Measurements from ENCODE around the gene C15orf40.
"Not testable (repeated sequence)": the region's sequence is repeated elsewhere in the genome, so short reads cannot be mapped to it uniquely, and the experiment has no call there.

C15orf40 gene

DNA sequence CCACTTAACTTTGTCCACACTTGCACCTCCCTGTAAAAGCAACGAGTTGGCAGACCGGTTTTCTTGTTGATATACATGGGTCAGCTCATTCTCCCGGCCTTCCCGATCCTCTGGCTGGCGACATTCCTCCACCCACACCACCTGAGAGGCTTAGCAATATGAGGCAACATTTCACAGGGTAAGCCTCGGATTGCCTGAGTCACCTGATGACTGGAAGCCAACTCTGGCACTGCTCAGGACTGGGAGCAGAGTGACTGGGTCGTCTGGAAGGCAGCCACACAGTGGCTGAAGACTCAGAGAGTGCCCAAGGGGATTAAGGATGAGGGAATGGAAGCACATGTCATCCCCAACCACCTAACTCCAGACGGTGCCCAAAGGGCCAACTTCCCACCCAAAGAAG lies 68.7 kb downstream of the C15orf40 start:
- H3K4me1 ChIP-seq, result peaks cover 20 to 37% (median 31%) of the 10 kb centered on the region in 10 experiments
- 0 out of 22 replicates have a peak overlapping the region, but pooled peaks of 1 of the 11 experiments have one; percentile 77 for H3K4me2 ChIP-seq
- no peak overlapping the region for H3K9ac ChIP-seq
- no peaks in the 10 kb centered on the region; a peak in 1 of 22 replicates for H3K27me3 ChIP-seq
- H3K9me3 ChIP-seq (replicated peaks in 1 of 11), result no peaks in the 10 kb centered on the region
- peak overlapping the region in 4 of 11 experiments; percentile 85 to 88 (median 86); a peak in 6 of 22 replicates for H3K27ac ChIP-seq
- TF ChIP-seq Cebpa-rat (IDR thresholded peaks at IDR 0.05), result no peak
- H3K36me3 ChIP-seq, result no peaks in the 10 kb centered on the region
- H4K20me1 ChIP-seq, result peaks cover 0 to 1% (median 0%) of the 10 kb centered on the region in 11 experiments; a peak in 1 of 22 replicates
- H3K4me3 ChIP-seq, result no peak overlapping the region

DNA sequence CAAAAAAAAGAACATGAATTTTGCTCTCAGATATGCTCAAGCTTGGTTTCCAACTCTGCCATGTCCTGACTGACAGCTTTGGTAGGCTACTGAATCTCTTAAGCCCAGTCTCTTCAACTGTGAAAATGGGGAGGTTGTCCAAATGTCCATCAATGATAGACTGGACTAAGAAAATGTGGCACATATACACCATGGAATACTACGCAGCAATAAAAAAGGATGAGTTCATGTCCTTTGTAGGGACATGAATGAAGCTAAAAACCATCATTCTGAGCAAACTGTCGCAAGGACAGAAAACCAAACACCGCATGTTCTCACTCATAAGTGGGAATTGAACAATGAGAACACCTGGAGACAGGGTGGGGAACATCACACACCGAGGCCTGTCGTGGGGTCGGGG lies 71.8 kb downstream of the C15orf40 start:
- Histone ChIP-seq H3K4me1 (peaks cover 8 to 26% (median 16%) of the 10 kb centered on the region in 10 experiments), H4K20me1 (peaks cover 0 to 12% (median 0%) of the 10 kb centered on the region in 11 experiments; a peak in 2 of 22 replicates)
- H3K27ac ChIP-seq; H3K9me3 ChIP-seq (replicated peaks in 1 of 11); H3K36me3 ChIP-seq; H3K4me3 ChIP-seq; H3K4me2 ChIP-seq; H3K27me3 ChIP-seq; H3K9ac ChIP-seq: not testable (repeated sequence)

All from BLaER1 treated with 17β-estradiol and CSF1 and Interleukin-3, amounts not matched to agents 10 nM and 100 nM (cell line).